ENCODE results near the gene TMED7. TPM values are rescaled to one million over a fixed set of nuclear protein-coding genes. Genes with fewer than 3 reads are reported as not detected.

The TMED7 gene
- total RNA-seq, 1 experiment from 2014 or later = 86.5 TPM

- no peak for TF ChIP-seq ERG (CRISPR knock-in tag; IDR thresholded peaks at IDR 0.05)
- no peak for TF ChIP-seq MXD4 (CRISPR knock-in tag; IDR thresholded peaks at IDR 0.05; ENCODE audit: borderline replicate concordance)
- no peak for TF ChIP-seq ZBTB21 (CRISPR knock-in tag; IDR thresholded peaks at IDR 0.05; ENCODE audit: borderline replicate concordance)
- no peak for TF ChIP-seq SMAD4 (CRISPR knock-in tag; IDR thresholded peaks at IDR 0.05)
- no peak for TF ChIP-seq AR (CRISPR knock-in tag; IDR thresholded peaks at IDR 0.05)
- no peak for TF ChIP-seq ZBTB43 (CRISPR knock-in tag; IDR thresholded peaks at IDR 0.05)
- TF ChIP-seq ZNF263 (CRISPR knock-in tag; IDR thresholded peaks at IDR 0.05; ENCODE audit: low read depth) = no peak
- TF ChIP-seq GRHL2 (CRISPR knock-in tag; IDR thresholded peaks at IDR 0.05; ENCODE audit: insufficient replicate concordance, severe bottlenecking) = no peak
- no peak for TF ChIP-seq ZNF532 (CRISPR knock-in tag; IDR thresholded peaks at IDR 0.05; ENCODE audit: borderline replicate concordance)
- TF ChIP-seq ZNF396 (CRISPR knock-in tag; IDR thresholded peaks at IDR 0.05; ENCODE audit: borderline replicate concordance) = no peak
Observed at GRCh38 chr5:115605436-115605835, 20.4 kb downstream of the TMED7 start (continued).

- ChIA-PET POLR2A (no interaction called here), CTCF (interaction anchor here (0.6 to 1.8 kb wide), 5 partner anchors 28 to 230 kb away, joined by 3 to 6 read pairs (median 4); no protein-coding TSS in a partner anchor)
- DNase-seq (ENCODE audit: low spot score) (no peak), ATAC-seq (peak; percentile 30)
- Mint-ChIP-seq H3K36me3 (no peaks in the 10 kb centered on the region), H3K27ac (no peak overlapping the region), H3K4me1 (peaks cover 32% of the 10 kb centered on the region), H3K9me3 (no peaks in the 10 kb centered on the region), H3K27me3 (ENCODE audit: low read depth) (no peaks in the 10 kb centered on the region), H3K4me3 (peak overlapping the region; percentile 62)
- TF ChIP-seq ZNF532 (CRISPR knock-in tag; IDR thresholded peaks at IDR 0.05; ENCODE audit: borderline replicate concordance) (no peak), PRRX2 (CRISPR knock-in tag; IDR thresholded peaks at IDR 0.05) (no peak), NR1H2 (CRISPR knock-in tag; IDR thresholded peaks at IDR 0.05) (no peak), ERG (CRISPR knock-in tag; IDR thresholded peaks at IDR 0.05) (no peak), ZNF138 (CRISPR knock-in tag; conservative IDR thresholded peaks at IDR 0.05) (no peak), MYBL2 (CRISPR knock-in tag; IDR thresholded peaks at IDR 0.05) (no peak), TP53 (CRISPR knock-in tag; IDR thresholded peaks at IDR 0.05) (no peak), ZSCAN18 (CRISPR knock-in tag; IDR thresholded peaks at IDR 0.05) (no peak), E2F5 (CRISPR knock-in tag; IDR thresholded peaks at IDR 0.05) (no peak)
Observed at GRCh38 chr5:115602591-115603125, 23.2 kb downstream of the TMED7 start.
